ENCODE data around the gene SHPK. TPM values are rescaled to one million over a fixed set of nuclear protein-coding genes. Genes with fewer than 3 reads are reported as not detected.

The SHPK gene
- total RNA-seq, 2 donors from 2014 or later = 35.2 to 46.4 TPM

- Mint-ChIP-seq H3K36me3 (ENCODE audit: low read depth) (no peaks in the 10 kb centered on the region), H3K27ac (no peak overlapping the region), H3K4me3 (no peak overlapping the region), H3K9me3 (no peaks in the 10 kb centered on the region), H3K27me3 (ENCODE audit: insufficient read depth) (peaks cover 13% of the 10 kb centered on the region), H3K4me1 (peaks cover 1% of the 10 kb centered on the region)
- Histone ChIP-seq H3K27me3 (ENCODE audit: control insufficient read depth, insufficient read depth, low read length, poor library complexity, severe bottlenecking) (no peaks in the 10 kb centered on the region), H3K9ac (ENCODE audit: extremely low read depth, low read length, poor library complexity, severe bottlenecking) (no peak overlapping the region), H3K36me3 (ENCODE audit: control insufficient read depth, insufficient read depth, low read length) (no peaks in the 10 kb centered on the region), H3K9me3 (ENCODE audit: control insufficient read depth, low read length) (no peaks in the 10 kb centered on the region), H3K4me3 (ENCODE audit: low read length) (no peak overlapping the region), H3K4me1 (ENCODE audit: control insufficient read depth, insufficient read depth, low read length) (peaks cover 2% of the 10 kb centered on the region), H3K27ac (ENCODE audit: low read depth, low read length) (no peak overlapping the region)
- WGBS, 2 experiments (ENCODE audit: insufficient coverage in 1 of 2, insufficient read length in 1 of 2) = 62 to 69% methylated on average over 5 to 7 of the region's 10 CpGs
- peak; percentile 92 for DNase-seq
- peak; percentile 99 for TF ChIP-seq CTCF (conservative IDR thresholded peaks at IDR 0.05)
Measured at GRCh38 chr17:3683054-3683511, 47.0 kb upstream of the SHPK start.

- no peaks in the 10 kb centered on the region for H3K9me3 ChIP-seq (ENCODE audit: control insufficient read depth, low read length)
- Mint-ChIP-seq H3K4me3 (no peak overlapping the region), H3K27ac (no peak overlapping the region), H3K4me1 (peaks cover 10% of the 10 kb centered on the region), H3K9me3 (no peaks in the 10 kb centered on the region), H3K27me3 (ENCODE audit: insufficient read depth) (peaks cover 13% of the 10 kb centered on the region), H3K36me3 (ENCODE audit: low read depth) (no peaks in the 10 kb centered on the region)
- no peak overlapping the region for H3K27ac ChIP-seq (ENCODE audit: low read depth, low read length)
- no peak overlapping the region for H3K4me3 ChIP-seq (ENCODE audit: low read length)
- WGBS, 2 experiments (ENCODE audit: insufficient coverage in 1 of 2, insufficient read length in 1 of 2) = 89 to 97% methylated on average over 10 to 12 of the region's 12 CpGs
- H3K9ac ChIP-seq (ENCODE audit: extremely low read depth, low read length, poor library complexity, severe bottlenecking) = no peak overlapping the region
- TF ChIP-seq CTCF (conservative IDR thresholded peaks at IDR 0.05) = no peak
- no peaks in the 10 kb centered on the region for H3K27me3 ChIP-seq (ENCODE audit: control insufficient read depth, insufficient read depth, low read length, poor library complexity, severe bottlenecking)
- no peak for DNase-seq
- H3K4me1 ChIP-seq (ENCODE audit: control insufficient read depth, insufficient read depth, low read length) = peaks cover 7% of the 10 kb centered on the region
- H3K36me3 ChIP-seq (ENCODE audit: control insufficient read depth, insufficient read depth, low read length) = no peaks in the 10 kb centered on the region
Measured at GRCh38 chr17:3682033-3682432, 46.0 kb upstream of the SHPK start.

GRCh38 chr17:3681565-3681964, 45.5 kb upstream of the SHPK start:
- H3K27ac ChIP-seq (ENCODE audit: low read depth, low read length) = no peak overlapping the region
- H3K27me3 ChIP-seq (ENCODE audit: control insufficient read depth, insufficient read depth, low read length, poor library complexity, severe bottlenecking) = no peaks in the 10 kb centered on the region
- no peaks in the 10 kb centered on the region for H3K9me3 ChIP-seq (ENCODE audit: control insufficient read depth, low read length)
- Mint-ChIP-seq H3K9me3 (no peaks in the 10 kb centered on the region), H3K27me3 (ENCODE audit: insufficient read depth) (peaks cover 13% of the 10 kb centered on the region), H3K27ac (no peak overlapping the region), H3K4me1 (peaks cover 10% of the 10 kb centered on the region), H3K36me3 (ENCODE audit: low read depth) (no peaks in the 10 kb centered on the region), H3K4me3 (no peak overlapping the region)
- TF ChIP-seq CTCF (conservative IDR thresholded peaks at IDR 0.05) = no peak
- H3K9ac ChIP-seq (ENCODE audit: extremely low read depth, low read length, poor library complexity, severe bottlenecking) = no peak overlapping the region
- H3K4me3 ChIP-seq (ENCODE audit: low read length) = no peak overlapping the region
- H3K4me1 ChIP-seq (ENCODE audit: control insufficient read depth, insufficient read depth, low read length) = peaks cover 7% of the 10 kb centered on the region
- DNase-seq = no peak
- 91 to 93% methylated on average over 9 to 20 of the region's 20 CpGs for WGBS, 2 experiments (ENCODE audit: insufficient coverage in 1 of 2, insufficient read length in 1 of 2)
- H3K36me3 ChIP-seq (ENCODE audit: control insufficient read depth, insufficient read depth, low read length) = no peaks in the 10 kb centered on the region
